B cell (primary cell): ENCODE results near the gene RAPGEF5. TPM values are rescaled to one million over a fixed set of nuclear protein-coding genes. Genes with fewer than 3 reads are reported as not detected.

Experiments
- ATAC-seq: fragments of 200-7000 bp; cut with Tn5 transposase; one replicate; pipeline ENCODE4 v1.10.0; 2021; ENCODE audit warnings: low read depth, mild to moderate bottlenecking, moderate number of reproducible peaks, moderate library complexity
- CTCF ChIA-PET: fragments of 350-600 bp; sonication (Branson Sonifier 250); formaldehyde crosslinking; loops from one replicate; lab custom pipeline; 2021; ENCODE audit warnings: antibody characterized with exemption, inconsistent platforms; lab: Charles Lee
- POLR2A ChIA-PET: fragments of 350-600 bp; sonication (Branson Sonifier 250); formaldehyde crosslinking; loops from one replicate; lab custom pipeline; 2021; ENCODE audit warnings: antibody characterized with exemption; lab: Charles Lee
- DNase-seq: peaks from one replicate; pipeline ENCODE4 v3.0.0; 2013
- H2AFZ ChIP-seq: 2 replicates; pipeline ENCODE4 v1.6.1; 2012; ENCODE audit warnings: mild to moderate bottlenecking, low read depth, low read length; ENCODE audit not compliant: insufficient read depth, poor library complexity, severe bottlenecking
- H3K27ac ChIP-seq, 2 donors: 1 replicate in 1 of 2; 2 replicates in 1 of 2; pipeline ENCODE4 v1.5.1; 2012 to 2013; ENCODE audit warnings: low read length in 2 of 2, mild to moderate bottlenecking in 2 of 2, moderate library complexity in 1 of 2
- H3K27me3 ChIP-seq, 4 experiments: fragments of 200-600 bp in 1 of 4; sonication (generic) in 1 of 4; replicated peaks in 1 of 4; 1 replicate in 2 of 4; 2 replicates in 2 of 4; pipeline versions ENCODE4 v1.6.1 to v1.7.0; 2013 to 2016; ENCODE audit warnings: low read length in 3 of 4, mild to moderate bottlenecking in 2 of 4, mixed read lengths in 1 of 4, moderate library complexity in 1 of 4; ENCODE audit not compliant: insufficient read depth in 4 of 4, control insufficient read depth in 3 of 4; ENCODE audit errors: control extremely low read depth in 1 of 4
- H3K36me3 ChIP-seq, 2 experiments: replicated peaks in 1 of 2; 1 replicate in 1 of 2; 2 replicates in 1 of 2; pipeline versions ENCODE4 v1.6.1 to v1.7.1; 2013; ENCODE audit warnings: low read length in 1 of 2; ENCODE audit not compliant: insufficient read depth in 2 of 2, control insufficient read depth in 1 of 2; ENCODE audit errors: control extremely low read depth in 1 of 2, extremely low read depth in 1 of 2
- H3K4me1 ChIP-seq, 2 donors: fragments of 200-600 bp in 1 of 2; sonication (generic) in 1 of 2; 1 replicate in 1 of 2; 2 replicates in 1 of 2; pipeline versions ENCODE4 v1.5.1 to v1.6.1; 2013 to 2017; ENCODE audit warnings: low read length in 2 of 2; ENCODE audit not compliant: control insufficient read depth in 2 of 2, insufficient read depth in 2 of 2
- H3K4me2 ChIP-seq: replicated peaks from 2 replicates; pipeline ENCODE3; 2012; ENCODE audit warnings: mild to moderate bottlenecking, low read depth, low read length; ENCODE audit not compliant: poor library complexity, severe bottlenecking
- H3K4me3 ChIP-seq, 5 experiments: fragments of 200-600 bp in 1 of 5; sonication (generic) in 1 of 5; 1 replicate in 3 of 5; 2 replicates in 2 of 5; pipeline versions ENCODE4 v1.5.1 to v1.7.0; 2011 to 2016; ENCODE audit warnings: low read length in 4 of 5, mild to moderate bottlenecking in 4 of 5, low read depth in 2 of 5, control low read depth in 1 of 5, moderate library complexity in 1 of 5; ENCODE audit not compliant: insufficient read depth in 1 of 5; ENCODE audit errors: control extremely low read depth in 1 of 5, extremely low read depth in 1 of 5
- H3K79me2 ChIP-seq: fragments of 200-600 bp; sonication (generic); one replicate; pipeline ENCODE4 v1.6.0; 2016; ENCODE audit warnings: low read length; ENCODE audit not compliant: control insufficient read depth, insufficient read depth
- H3K9ac ChIP-seq: fragments of 200-600 bp; sonication (generic); 2 replicates; pipeline ENCODE4 v1.6.1; 2017; ENCODE audit warnings: mild to moderate bottlenecking, low read length, moderate library complexity
- H3K9me3 ChIP-seq, 3 donors: one replicate each; pipeline versions ENCODE4 v1.6.1 to v1.7.1; 2013; ENCODE audit warnings: low read length in 2 of 3; ENCODE audit not compliant: control insufficient read depth in 2 of 3, insufficient read depth in 1 of 3; ENCODE audit errors: control extremely low read depth in 1 of 3
- H4K20me1 ChIP-seq: 2 replicates; pipeline ENCODE4 v1.6.0; 2012; ENCODE audit warnings: mild to moderate bottlenecking, low read length; ENCODE audit not compliant: insufficient read depth, control insufficient read depth, poor library complexity, severe bottlenecking
- H3K27ac Mint-ChIP-seq: one replicate; pipeline ENCODE4 v1.8.0; 2021; ENCODE audit warnings: mixed read lengths
- H3K27me3 Mint-ChIP-seq: one replicate; pipeline ENCODE4 v1.8.0; 2021; ENCODE audit warnings: mixed read lengths
- H3K4me1 Mint-ChIP-seq: one replicate; pipeline ENCODE4 v1.8.0; 2021; ENCODE audit warnings: mixed read lengths
- H3K4me3 Mint-ChIP-seq: one replicate; pipeline ENCODE4 v1.8.0; 2021; ENCODE audit warnings: mixed read lengths
- H3K9me3 Mint-ChIP-seq: one replicate; pipeline ENCODE4 v1.8.0; 2022; ENCODE audit warnings: mixed read lengths; ENCODE audit not compliant: insufficient read depth
- EZH2 ChIP-seq: IDR thresholded peaks from 2 replicates; pipeline ENCODE4 v1.6.1; 2012; ENCODE audit warnings: borderline replicate concordance, low read depth, mild to moderate bottlenecking, moderate library complexity, low read length; ENCODE audit not compliant: insufficient read depth, poor library complexity, severe bottlenecking
- WGBS: methylation state at CpG from one replicate; pipeline ENCODE4 v1.1.5; 2013; ENCODE audit warnings: missing lambda C conversion rate; ENCODE audit not compliant: insufficient coverage; 5-methylcytosine and 5-hydroxymethylcytosine counted together
- intact Hi-C: fragments of 100-400 bp; cut with micrococcal nuclease; formaldehyde crosslinking; loops from one replicate; pipeline ENCODE4 v1.10.0; 2022
- polyA plus RNA-seq: library from polyadenylated mRNA; depleted of rRNA; stranded (reverse); fragments of >200 nt; gene quantifications from 2 replicates; pipeline ENCODE4 v1.2.3, GENCODE V29; 2012
- total RNA-seq, 2 donors: library from RNA; stranded (reverse); fragments of 120-200 nt in 1 of 2; gene quantifications; 1 replicate in 1 of 2; 2 replicates in 1 of 2; pipeline versions ENCODE4 v1.2.3 to v1.2.4, GENCODE V29; 2013 to 2022
- TF ChIP-seq, protein P1 (sequence below): fragments of 200-600 bp; IDR thresholded peaks from one replicate; pipeline ENCODE4 v1.8.0; 2022; ENCODE audit warnings: antibody characterized with exemption, mild to moderate bottlenecking

Gene RAPGEF5
- total and polyA plus RNA-seq, 2 donors (not counting 1 experiment from before 2014, with no cell fraction given) = 1.5 to 37.6 TPM

DNA sequence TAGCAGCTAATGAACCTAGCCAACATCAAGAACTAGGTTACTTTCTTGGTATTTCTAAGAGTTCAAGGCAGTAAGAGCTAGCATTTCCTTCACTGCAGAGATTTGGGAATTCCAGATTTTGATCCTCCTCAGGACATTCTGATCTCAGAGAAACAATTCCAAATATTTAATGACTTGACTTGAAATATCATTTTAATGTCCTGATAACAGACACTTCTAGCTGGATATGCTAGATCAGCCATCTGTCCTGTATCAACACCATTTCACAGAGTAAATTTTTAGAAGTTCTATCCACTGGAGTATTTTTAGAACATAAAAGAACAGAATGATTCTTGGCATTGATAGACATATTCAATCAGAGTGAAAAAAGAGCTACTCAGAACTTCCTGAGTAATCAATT is 151.3 kb downstream of the RAPGEF5 start:
- POLR2A ChIA-PET = no interaction called here
- Histone ChIP-seq H3K4me3 (no peak overlapping the region), H3K27ac (no peak overlapping the region), H3K4me1 (peaks cover 9% of the 10 kb centered on the region in 2 donors), H3K4me2 (no peak overlapping the region), H2AFZ (no peak overlapping the region), H3K36me3 (peaks cover 0 to 5% of the 10 kb centered on the region in 2 experiments), H3K9me3 (no peaks in the 10 kb centered on the region), H3K79me2 (no peaks in the 10 kb centered on the region), H3K9ac (no peak overlapping the region), H3K27me3 (no peaks in the 10 kb centered on the region), H4K20me1 (no peaks in the 10 kb centered on the region)
- H3K4me3 Mint-ChIP-seq = no peak overlapping the region
- DNase-seq = no peak
- H3K27me3 Mint-ChIP-seq = no peaks in the 10 kb centered on the region
- no peak for ATAC-seq
- CTCF ChIA-PET = interaction anchor here (1.1 kb wide), 1 partner anchor 95 kb away, joined by 3 read pairs; no protein-coding TSS in a partner anchor
- H3K4me1 Mint-ChIP-seq = peaks cover 13% of the 10 kb centered on the region
- TF ChIP-seq, protein P1, sequence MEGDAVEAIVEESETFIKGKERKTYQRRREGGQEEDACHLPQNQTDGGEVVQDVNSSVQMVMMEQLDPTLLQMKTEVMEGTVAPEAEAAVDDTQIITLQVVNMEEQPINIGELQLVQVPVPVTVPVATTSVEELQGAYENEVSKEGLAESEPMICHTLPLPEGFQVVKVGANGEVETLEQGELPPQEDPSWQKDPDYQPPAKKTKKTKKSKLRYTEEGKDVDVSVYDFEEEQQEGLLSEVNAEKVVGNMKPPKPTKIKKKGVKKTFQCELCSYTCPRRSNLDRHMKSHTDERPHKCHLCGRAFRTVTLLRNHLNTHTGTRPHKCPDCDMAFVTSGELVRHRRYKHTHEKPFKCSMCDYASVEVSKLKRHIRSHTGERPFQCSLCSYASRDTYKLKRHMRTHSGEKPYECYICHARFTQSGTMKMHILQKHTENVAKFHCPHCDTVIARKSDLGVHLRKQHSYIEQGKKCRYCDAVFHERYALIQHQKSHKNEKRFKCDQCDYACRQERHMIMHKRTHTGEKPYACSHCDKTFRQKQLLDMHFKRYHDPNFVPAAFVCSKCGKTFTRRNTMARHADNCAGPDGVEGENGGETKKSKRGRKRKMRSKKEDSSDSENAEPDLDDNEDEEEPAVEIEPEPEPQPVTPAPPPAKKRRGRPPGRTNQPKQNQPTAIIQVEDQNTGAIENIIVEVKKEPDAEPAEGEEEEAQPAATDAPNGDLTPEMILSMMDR = no peak
- no peak for TF ChIP-seq EZH2
- no peak overlapping the region for H3K27ac Mint-ChIP-seq
- no peaks in the 10 kb centered on the region for H3K9me3 Mint-ChIP-seq
- intact Hi-C loops = no loop called here

DNA sequence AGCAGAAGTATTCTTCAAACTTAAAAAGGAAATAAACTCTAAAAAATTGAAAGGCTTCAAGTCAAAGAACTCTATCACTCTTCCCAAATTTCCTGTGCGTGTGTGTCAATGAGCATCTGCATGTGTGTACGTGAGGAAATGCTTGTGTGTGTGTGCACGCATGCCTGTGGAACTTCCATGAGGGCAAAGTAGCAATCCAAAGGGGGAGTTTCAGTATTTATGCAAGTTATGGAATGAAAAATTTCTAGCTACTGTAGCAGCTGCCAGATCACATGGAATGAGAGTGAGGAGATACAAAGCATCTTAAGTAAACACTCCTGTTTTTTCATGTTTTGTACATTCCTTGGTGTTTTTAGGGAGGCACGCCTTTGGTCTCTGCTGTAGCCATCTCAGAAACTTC is 152.6 kb downstream of the RAPGEF5 start:
- ATAC-seq (no peak), DNase-seq (no peak)
- H3K36me3 ChIP-seq = peaks cover 0 to 5% of the 10 kb centered on the region in 2 experiments
- no peak overlapping the region for H3K4me2 ChIP-seq
- H4K20me1 ChIP-seq = no peaks in the 10 kb centered on the region
- H3K79me2 ChIP-seq = no peaks in the 10 kb centered on the region
- no peak overlapping the region for H3K4me3 ChIP-seq
- TF ChIP-seq, protein P1 = no peak
- no peak for TF ChIP-seq EZH2
- CTCF ChIA-PET = no interaction called here
- Mint-ChIP-seq H3K27ac (no peak overlapping the region), H3K4me3 (no peak overlapping the region), H3K27me3 (no peaks in the 10 kb centered on the region), H3K4me1 (peaks cover 9% of the 10 kb centered on the region), H3K9me3 (no peaks in the 10 kb centered on the region)
- intact Hi-C loops = no loop called here
- no peak overlapping the region for H3K27ac ChIP-seq
- POLR2A ChIA-PET = no interaction called here
- H3K4me1 ChIP-seq = peaks cover 8 to 9% of the 10 kb centered on the region in 2 donors
- no peak overlapping the region for H3K9ac ChIP-seq
- no peaks in the 10 kb centered on the region for H3K27me3 ChIP-seq
- 86% methylated on average over 1 of the region's 4 CpGs for WGBS
- no peaks in the 10 kb centered on the region for H3K9me3 ChIP-seq
- no peak overlapping the region for H2AFZ ChIP-seq
